GM20000 (cell line): ENCODE results near the gene SLC6A20.

ENCODE experiments used
- DNase-seq: peaks from one replicate; pipeline ENCODE4 v3.0.0; 2012; ENCODE audit warnings: low spot score
- TF ChIP-seq, protein P1 (sequence below): IDR thresholded peaks from 2 replicates; pipeline ENCODE4 v1.5.1; 2012; ENCODE audit warnings: mild to moderate bottlenecking, control low read depth; ENCODE audit errors: extremely low read depth, missing control alignments

The SLC6A20 gene

DNA sequence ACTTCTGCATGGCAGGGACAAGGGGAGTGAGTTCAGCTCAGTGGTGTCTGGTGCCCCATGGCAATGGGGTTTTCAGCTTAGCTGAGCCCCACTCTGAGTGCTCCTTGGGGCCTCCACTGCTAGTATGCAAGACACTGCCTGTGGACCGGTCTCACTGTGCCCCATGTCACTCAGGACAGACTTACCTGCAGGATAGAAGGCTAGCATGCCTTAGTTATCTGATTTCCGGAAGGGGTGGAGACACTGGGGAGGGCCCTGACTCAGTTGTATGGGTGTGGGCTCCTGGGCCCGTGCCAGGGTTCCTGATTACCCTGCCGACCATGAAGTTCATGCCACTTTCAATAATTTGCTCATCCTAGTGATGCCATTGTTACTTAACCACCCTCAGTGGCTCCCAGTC, 4.3 kb upstream of the SLC6A20 start:
- DNase-seq, result no peak
- TF ChIP-seq, protein P1, sequence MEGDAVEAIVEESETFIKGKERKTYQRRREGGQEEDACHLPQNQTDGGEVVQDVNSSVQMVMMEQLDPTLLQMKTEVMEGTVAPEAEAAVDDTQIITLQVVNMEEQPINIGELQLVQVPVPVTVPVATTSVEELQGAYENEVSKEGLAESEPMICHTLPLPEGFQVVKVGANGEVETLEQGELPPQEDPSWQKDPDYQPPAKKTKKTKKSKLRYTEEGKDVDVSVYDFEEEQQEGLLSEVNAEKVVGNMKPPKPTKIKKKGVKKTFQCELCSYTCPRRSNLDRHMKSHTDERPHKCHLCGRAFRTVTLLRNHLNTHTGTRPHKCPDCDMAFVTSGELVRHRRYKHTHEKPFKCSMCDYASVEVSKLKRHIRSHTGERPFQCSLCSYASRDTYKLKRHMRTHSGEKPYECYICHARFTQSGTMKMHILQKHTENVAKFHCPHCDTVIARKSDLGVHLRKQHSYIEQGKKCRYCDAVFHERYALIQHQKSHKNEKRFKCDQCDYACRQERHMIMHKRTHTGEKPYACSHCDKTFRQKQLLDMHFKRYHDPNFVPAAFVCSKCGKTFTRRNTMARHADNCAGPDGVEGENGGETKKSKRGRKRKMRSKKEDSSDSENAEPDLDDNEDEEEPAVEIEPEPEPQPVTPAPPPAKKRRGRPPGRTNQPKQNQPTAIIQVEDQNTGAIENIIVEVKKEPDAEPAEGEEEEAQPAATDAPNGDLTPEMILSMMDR, result no peak

DNA sequence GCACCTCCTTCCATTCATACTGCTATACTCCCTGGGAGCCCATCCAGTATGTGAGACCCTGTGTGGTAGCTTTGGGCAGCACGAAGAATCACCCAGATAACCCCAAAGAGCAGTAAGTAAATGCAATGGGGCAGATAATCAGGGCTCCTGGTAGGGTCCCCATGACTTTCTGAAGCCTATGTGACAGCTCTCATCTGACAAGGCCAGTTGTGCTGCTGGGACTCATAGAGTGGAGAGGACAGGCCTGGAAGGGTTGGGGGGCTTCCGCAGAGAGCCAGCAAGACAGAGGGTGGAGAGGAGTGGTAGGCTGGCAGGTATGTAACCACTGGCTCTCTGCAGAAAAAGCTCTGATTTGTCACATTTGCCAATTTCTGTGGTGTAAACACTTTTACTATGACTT, 3.2 kb upstream of the SLC6A20 start:
- TF ChIP-seq, protein P1, result no peak
- DNase-seq, result no peak

DNA sequence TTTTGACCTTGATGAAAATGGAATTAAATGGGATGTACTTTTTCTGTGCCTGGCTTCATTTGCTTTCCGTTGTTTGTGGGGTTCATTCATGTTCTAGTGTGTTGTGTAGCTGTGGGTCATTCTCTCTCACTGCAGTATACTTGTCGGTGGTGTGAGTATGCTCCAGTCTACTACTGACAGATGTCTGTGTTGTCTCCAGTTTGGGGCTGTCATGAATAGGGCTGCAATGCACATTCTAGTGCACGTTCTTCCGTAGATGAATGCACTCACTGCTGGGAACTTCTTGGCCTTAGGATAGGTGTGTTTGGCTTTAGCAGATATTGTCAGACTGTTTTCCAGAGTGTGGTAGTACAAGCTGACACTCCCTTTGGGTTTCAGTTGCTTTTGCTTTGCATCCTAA, 1.7 kb upstream of the SLC6A20 start:
- DNase-seq, result no peak
- TF ChIP-seq, protein P1, result no peak

DNA sequence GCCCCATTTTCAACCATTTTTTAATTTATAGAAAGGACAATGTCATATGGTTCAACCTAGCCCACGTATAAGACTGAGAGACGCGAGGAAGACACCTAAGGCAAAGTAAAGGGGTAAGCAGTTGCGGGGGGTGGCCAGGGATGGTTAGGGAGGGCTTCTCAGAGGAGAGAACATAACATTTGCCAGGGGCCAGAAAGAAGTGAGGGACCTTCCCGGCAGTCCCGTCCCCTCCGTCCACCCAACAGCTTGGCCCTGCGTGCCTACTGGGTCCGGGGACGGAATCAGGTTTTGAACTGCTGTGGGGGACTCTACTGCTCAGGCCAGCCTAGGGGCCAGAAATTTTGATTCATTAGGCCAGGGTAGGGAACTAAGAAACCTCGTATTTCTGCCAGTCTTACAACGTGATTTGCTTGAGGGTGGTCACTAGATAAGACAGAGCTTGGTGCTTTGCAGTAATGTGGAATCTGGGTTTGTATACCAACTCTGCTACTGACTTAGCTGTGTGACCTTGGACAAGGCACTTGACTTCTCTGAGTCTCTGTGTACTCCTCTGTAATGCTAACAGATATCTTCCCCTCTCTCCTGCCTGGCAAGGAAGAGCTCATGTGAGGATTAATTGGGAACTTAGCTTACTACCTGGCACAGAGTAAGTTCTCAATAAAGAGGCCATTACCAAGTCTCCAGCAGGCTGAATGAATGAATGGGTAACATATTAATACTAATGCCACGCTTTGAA, 734 bp upstream of the SLC6A20 start:
- TF ChIP-seq, protein P1, result no peak
- no peak for DNase-seq

DNA sequence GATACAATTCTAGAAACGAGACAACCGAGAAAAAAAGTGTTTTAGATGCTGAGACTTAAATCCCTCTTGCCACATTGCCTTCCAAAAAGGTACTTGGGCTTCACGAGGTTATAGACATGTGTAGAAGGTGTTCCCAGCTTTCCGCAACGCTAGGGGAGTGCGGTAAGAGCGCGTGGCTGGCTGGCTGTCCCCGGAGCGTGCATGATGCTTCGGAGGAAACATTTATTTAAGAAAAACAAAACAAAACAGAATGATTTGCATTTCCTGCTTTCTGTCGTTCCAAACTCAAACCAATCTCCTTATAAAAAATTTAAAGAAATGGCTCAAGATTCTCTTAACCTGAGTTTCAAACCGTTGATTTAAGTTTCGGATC, 841 bp downstream of the SLC6A20 start:
- TF ChIP-seq, protein P1, result no peak
- no peak for DNase-seq

DNA sequence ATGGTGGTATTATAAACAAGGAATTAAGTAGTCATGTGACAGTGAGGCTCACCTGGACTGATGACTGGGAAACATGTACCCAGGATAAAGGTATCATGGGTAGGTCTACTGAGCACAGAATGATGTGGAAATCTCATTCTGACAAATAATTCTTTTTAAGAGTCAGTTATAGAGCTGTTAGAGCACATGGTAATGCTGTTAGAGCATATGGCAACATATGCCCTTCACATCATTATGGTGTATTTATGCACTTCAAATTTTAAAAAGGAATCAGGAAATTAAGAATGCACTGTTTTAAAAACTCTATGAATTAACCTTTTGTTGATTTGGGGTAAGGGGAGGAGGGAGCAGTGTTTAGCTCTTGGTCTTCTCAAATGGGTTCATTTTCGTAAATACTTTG, 1.7 kb downstream of the SLC6A20 start:
- DNase-seq, result no peak

DNA sequence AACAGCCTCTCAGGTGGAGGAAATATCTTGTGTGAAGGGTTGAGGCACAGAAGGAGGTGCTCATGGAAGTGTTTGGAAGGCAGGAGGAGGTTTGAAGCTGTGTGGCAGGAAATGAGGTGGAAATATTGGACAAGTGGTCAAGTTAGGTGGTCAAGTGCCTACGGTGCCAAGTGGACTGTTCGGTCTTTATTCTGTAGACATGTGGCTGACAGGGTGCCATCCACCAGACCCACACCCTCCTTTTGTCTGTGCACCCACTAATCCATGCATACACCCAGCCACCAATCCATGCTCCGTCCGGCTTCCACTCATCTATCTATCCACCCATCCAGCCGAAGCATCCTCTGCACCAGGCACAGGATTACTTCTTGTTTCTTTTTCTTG, 2.2 kb downstream of the SLC6A20 start:
- TF ChIP-seq, protein P1, result no peak

More for the DNA sequence above, 1.7 kb downstream of the SLC6A20 start:
- TF ChIP-seq, protein P1, result no peak

More for the DNA sequence above, 2.2 kb downstream of the SLC6A20 start:
- no peak for DNase-seq
